Uterus (tissue), 2 donors: ENCODE results near the gene INPP1.

ENCODE experiments used
- POLR2A ChIP-seq, 2 donors: fragments of 450-650 bp; IDR thresholded peaks; one replicate each; pipeline ENCODE4 v1.6.1; 2016; ENCODE audit warnings: antibody characterized with exemption in 2 of 2, mild to moderate bottlenecking in 1 of 2, moderate library complexity in 1 of 2
- TF ChIP-seq, protein P1 (sequence below), 4 experiments: fragments of 200-600 bp in 2 of 4; fragments of 450-650 bp in 2 of 4; sonication (generic) in 2 of 4; IDR thresholded peaks; one replicate each; pipeline ENCODE4 v1.5.1; 2016 to 2019; ENCODE audit warnings: antibody characterized with exemption in 4 of 4, mild to moderate bottlenecking in 2 of 4, moderate library complexity in 1 of 4

DNA sequence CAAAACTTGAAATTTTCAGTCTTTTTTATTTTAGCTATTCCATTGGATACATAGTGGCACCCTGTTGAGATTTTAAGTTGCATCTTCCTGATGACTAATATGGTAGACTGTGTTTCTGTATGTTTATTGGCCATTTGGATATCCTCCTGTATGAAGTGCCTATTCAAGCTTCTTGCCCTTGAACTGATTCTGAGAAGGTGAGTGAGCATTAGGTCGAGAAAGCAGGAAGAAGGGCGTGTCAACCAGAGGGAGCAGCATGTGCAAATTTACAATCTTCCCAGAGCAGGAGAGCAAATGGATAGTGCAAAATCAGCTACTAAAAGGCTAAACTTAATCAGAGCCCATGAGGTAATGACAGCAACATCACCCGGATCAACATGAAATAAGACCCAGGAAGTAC is 8.6 kb downstream of the INPP1 start:
- TF ChIP-seq, protein P1, sequence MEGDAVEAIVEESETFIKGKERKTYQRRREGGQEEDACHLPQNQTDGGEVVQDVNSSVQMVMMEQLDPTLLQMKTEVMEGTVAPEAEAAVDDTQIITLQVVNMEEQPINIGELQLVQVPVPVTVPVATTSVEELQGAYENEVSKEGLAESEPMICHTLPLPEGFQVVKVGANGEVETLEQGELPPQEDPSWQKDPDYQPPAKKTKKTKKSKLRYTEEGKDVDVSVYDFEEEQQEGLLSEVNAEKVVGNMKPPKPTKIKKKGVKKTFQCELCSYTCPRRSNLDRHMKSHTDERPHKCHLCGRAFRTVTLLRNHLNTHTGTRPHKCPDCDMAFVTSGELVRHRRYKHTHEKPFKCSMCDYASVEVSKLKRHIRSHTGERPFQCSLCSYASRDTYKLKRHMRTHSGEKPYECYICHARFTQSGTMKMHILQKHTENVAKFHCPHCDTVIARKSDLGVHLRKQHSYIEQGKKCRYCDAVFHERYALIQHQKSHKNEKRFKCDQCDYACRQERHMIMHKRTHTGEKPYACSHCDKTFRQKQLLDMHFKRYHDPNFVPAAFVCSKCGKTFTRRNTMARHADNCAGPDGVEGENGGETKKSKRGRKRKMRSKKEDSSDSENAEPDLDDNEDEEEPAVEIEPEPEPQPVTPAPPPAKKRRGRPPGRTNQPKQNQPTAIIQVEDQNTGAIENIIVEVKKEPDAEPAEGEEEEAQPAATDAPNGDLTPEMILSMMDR (IDR thresholded peaks at IDR 0.05), result no peak
- no peak for TF ChIP-seq POLR2A (IDR thresholded peaks at IDR 0.05)
